HL-60 (cell line): ENCODE measurements around the gene TMBIM6.

Experiments used
- DNase-seq, 2 experiments: peaks; one replicate each; pipeline ENCODE4 v3.0.0-alpha.2; 2010 to 2020; ENCODE audit warnings: low read depth in 1 of 2, low spot score in 1 of 2
- H3K27ac ChIP-seq: fragments of 250-450 bp; sonication (Bioruptor Pico); replicated peaks from 2 replicates; pipeline ENCODE4 v1.5.1; 2020; ENCODE audit warnings: mild to moderate bottlenecking, moderate library complexity
- H3K27me3 ChIP-seq: fragments of 250-450 bp; sonication (Bioruptor Pico); 2 replicates; pipeline ENCODE4 v1.5.1; 2021; ENCODE audit warnings: mild to moderate bottlenecking, moderate library complexity; ENCODE audit not compliant: insufficient read depth, poor library complexity, severe bottlenecking
- H3K4me3 ChIP-seq: replicated peaks from 2 replicates; pipeline ENCODE4 v1.5.1; 2011; ENCODE audit warnings: mild to moderate bottlenecking, control low read depth, low read length; ENCODE audit not compliant: insufficient read depth
- CTCF ChIP-seq: IDR thresholded peaks from one replicate; pipeline ENCODE4 v1.5.1; 2011; ENCODE audit warnings: low read length, control low read depth, inconsistent platforms; ENCODE audit not compliant: insufficient read depth
- GABPA ChIP-seq: IDR thresholded peaks from 2 replicates; pipeline ENCODE4 v1.6.1; 2012; ENCODE audit warnings: low read depth
- POLR2AphosphoS5 ChIP-seq: IDR thresholded peaks from 2 replicates; pipeline ENCODE4 v1.6.1; 2012; ENCODE audit warnings: low read depth
- REST ChIP-seq: IDR thresholded peaks from 2 replicates; pipeline ENCODE4 v1.6.1; 2012; ENCODE audit warnings: low read depth; ENCODE audit not compliant: insufficient replicate concordance
- SPI1 ChIP-seq: IDR thresholded peaks from 2 replicates; pipeline ENCODE4 v1.6.1; 2012; ENCODE audit warnings: low read depth, mild to moderate bottlenecking, borderline replicate concordance
- long read RNA-seq: library from polyadenylated mRNA; unstranded; transcript quantifications from one replicate; pipeline ENCODE4 v2.0.0, GENCODE V29; 2020

The TMBIM6 gene
- long read RNA-seq, transcript TMBIM6-202 (9 exons, 2,598 nt): minor isoform, 25 of 2,036 reads
- long read RNA-seq, transcript TMBIM6-201 (10 exons, 2,836 nt): major isoform, 1,252 of 2,036 reads
- long read RNA-seq, transcript TMBIM6-203 (10 exons, 3,254 nt): minor isoform, 25 of 2,036 reads
- long read RNA-seq, transcript TMBIM6-225 (10 exons, 882 nt): minor isoform, 544 of 2,036 reads
- long read RNA-seq, partial matches to known transcripts: 122 of 2,036 reads
- long read RNA-seq, other reads (novel, unspliced or antisense): 56 of 2,036 reads

GRCh38 chr12:49740930-49741881 lies at the start of gene TMBIM6:
Gene TMBIM6, plus strand, starts transcription at chr12:49741557. Its CDS starts 10,937 bp downstream, at chr12:49752494.
- Histone ChIP-seq H3K4me3 (peak within 1 kb of the TSS; percentile 58), H3K27ac (peak within 1 kb of the TSS; percentile 91), H3K27me3 (no peaks in the 10 kb centered on the region)
- peak; percentile 100 for DNase-seq
- TF ChIP-seq GABPA: peak; percentile 89
- peak; percentile 86 for TF ChIP-seq SPI1
- TF ChIP-seq POLR2AphosphoS5: peak; percentile 97
- peak; percentile 82 for TF ChIP-seq REST
- TF ChIP-seq CTCF: peak; percentile 83

- no peak overlapping the region for H3K4me3 ChIP-seq
- no peak overlapping the region for H3K27ac ChIP-seq
- DNase-seq: no peak
- no peak for TF ChIP-seq REST
- H3K27me3 ChIP-seq: no peaks in the 10 kb centered on the region
These were observed 48.5 kb upstream of the TMBIM6 start for GRCh38 chr12:49692851-49693250.

- Histone ChIP-seq H3K27me3 (no peaks in the 10 kb centered on the region), H3K27ac (no peak overlapping the region), H3K4me3 (no peak overlapping the region)
- DNase-seq: no peak
- TF ChIP-seq GABPA (no peak), POLR2AphosphoS5 (no peak), CTCF (no peak), REST (no peak), SPI1 (no peak)
These were observed 47.4 kb upstream of the TMBIM6 start for GRCh38 chr12:49693931-49694444.
